WTC11 (cell line): ENCODE results near the gene OR2AJ1. TPM values are rescaled to one million over a fixed set of nuclear protein-coding genes. Genes with fewer than 3 reads are reported as not detected.

ENCODE experiments used
- ATAC-seq: fragments of 200-7000 bp; cut with Tn5 transposase; 2 replicates; pipeline ENCODE4 v1.10.0; 2021; ENCODE audit warnings: mild to moderate bottlenecking, moderate library complexity
- CTCF ChIA-PET: fragments of 300-600 bp; sonication (Branson Sonifier 250); formaldehyde crosslinking; loops from one replicate; lab custom pipeline; 2021; ENCODE audit warnings: antibody characterized with exemption; lab: Charles Lee
- POLR2A ChIA-PET: fragments of 350-600 bp; sonication (Branson Sonifier 250); formaldehyde crosslinking; loops from one replicate; lab custom pipeline; 2021; ENCODE audit warnings: antibody characterized with exemption; lab: Charles Lee
- DNase-seq: peaks from one replicate; pipeline ENCODE4 v3.0.0; 2021; ENCODE audit warnings: low spot score
- H3K27ac Mint-ChIP-seq: 2 replicates; pipeline ENCODE4 v1.8.0; 2021; ENCODE audit warnings: mixed read lengths
- H3K27me3 Mint-ChIP-seq: 2 replicates; pipeline ENCODE4 v1.8.0; 2021; ENCODE audit warnings: low read depth, mild to moderate bottlenecking, moderate library complexity, mixed read lengths
- H3K36me3 Mint-ChIP-seq: 2 replicates; pipeline ENCODE4 v1.8.0; 2021; ENCODE audit warnings: mixed read lengths
- H3K4me1 Mint-ChIP-seq: 2 replicates; pipeline ENCODE4 v1.8.0; 2022; ENCODE audit warnings: mixed read lengths
- H3K4me3 Mint-ChIP-seq: 2 replicates; pipeline ENCODE4 v1.8.0; 2021; ENCODE audit warnings: mild to moderate bottlenecking, moderate library complexity, mixed read lengths
- H3K9me3 Mint-ChIP-seq: 2 replicates; pipeline ENCODE4 v1.8.0; 2021; ENCODE audit warnings: mixed read lengths
- NFE2L1 ChIP-seq: sonication (generic); formaldehyde crosslinking; IDR thresholded peaks from 2 replicates; pipeline ENCODE4 v1.8.1; 2023; ENCODE audit warnings: missing genetic modification reagents
- NR1H2 ChIP-seq: sonication (generic); formaldehyde crosslinking; IDR thresholded peaks from 2 replicates; pipeline ENCODE4 v1.9.0; 2021; ENCODE audit warnings: mild to moderate bottlenecking, moderate library complexity, missing genetic modification reagents
- NR3C1 ChIP-seq: sonication (generic); formaldehyde crosslinking; conservative IDR thresholded peaks from 2 replicates; pipeline ENCODE4 v1.8.1; 2023; ENCODE audit warnings: low read depth, mild to moderate bottlenecking, missing genetic modification reagents
- ZBTB21 ChIP-seq: sonication (generic); formaldehyde crosslinking; IDR thresholded peaks from 2 replicates; pipeline ENCODE4 v1.8.1; 2023; ENCODE audit warnings: mild to moderate bottlenecking, missing genetic modification reagents, borderline replicate concordance
- ZNF219 ChIP-seq: sonication (generic); formaldehyde crosslinking; IDR thresholded peaks from 2 replicates; pipeline ENCODE4 v1.8.0; 2023; ENCODE audit warnings: missing genetic modification reagents, mild to moderate bottlenecking, borderline replicate concordance
- total RNA-seq: library from RNA; stranded (reverse); gene quantifications from 3 replicates; pipeline ENCODE4 v1.2.3, GENCODE V29; 2021
- TF ChIP-seq, protein P1 (sequence below): sonication (generic); formaldehyde crosslinking; IDR thresholded peaks from 2 replicates; pipeline ENCODE4 v1.8.1; 2022; ENCODE audit warnings: mild to moderate bottlenecking, moderate library complexity, missing genetic modification reagents
- TF ChIP-seq, protein P2 (sequence below): sonication (generic); formaldehyde crosslinking; IDR thresholded peaks from 2 replicates; pipeline ENCODE4 v1.8.1; 2022; ENCODE audit warnings: missing genetic modification reagents, borderline replicate concordance
- TF ChIP-seq, protein P3 (sequence below): fragments of 250-450 bp; sonication (Bioruptor Pico); IDR thresholded peaks from 2 replicates; pipeline ENCODE4 v1.8.0; 2021; ENCODE audit warnings: mild to moderate bottlenecking
- TF ChIP-seq, protein P4 (sequence below): fragments of 250-450 bp; sonication (Bioruptor Pico); IDR thresholded peaks from 2 replicates; pipeline ENCODE4 v2.1.2; 2022; ENCODE audit warnings: mild to moderate bottlenecking, moderate library complexity
- TF ChIP-seq, protein P5 (sequence below): fragments of 250-450 bp; sonication (Bioruptor Pico); IDR thresholded peaks from 2 replicates; pipeline ENCODE4 v1.9.0; 2021; ENCODE audit warnings: mild to moderate bottlenecking, borderline replicate concordance

Gene OR2AJ1
- total RNA-seq, 1 experiment from 2014 or later = not detected

DNA sequence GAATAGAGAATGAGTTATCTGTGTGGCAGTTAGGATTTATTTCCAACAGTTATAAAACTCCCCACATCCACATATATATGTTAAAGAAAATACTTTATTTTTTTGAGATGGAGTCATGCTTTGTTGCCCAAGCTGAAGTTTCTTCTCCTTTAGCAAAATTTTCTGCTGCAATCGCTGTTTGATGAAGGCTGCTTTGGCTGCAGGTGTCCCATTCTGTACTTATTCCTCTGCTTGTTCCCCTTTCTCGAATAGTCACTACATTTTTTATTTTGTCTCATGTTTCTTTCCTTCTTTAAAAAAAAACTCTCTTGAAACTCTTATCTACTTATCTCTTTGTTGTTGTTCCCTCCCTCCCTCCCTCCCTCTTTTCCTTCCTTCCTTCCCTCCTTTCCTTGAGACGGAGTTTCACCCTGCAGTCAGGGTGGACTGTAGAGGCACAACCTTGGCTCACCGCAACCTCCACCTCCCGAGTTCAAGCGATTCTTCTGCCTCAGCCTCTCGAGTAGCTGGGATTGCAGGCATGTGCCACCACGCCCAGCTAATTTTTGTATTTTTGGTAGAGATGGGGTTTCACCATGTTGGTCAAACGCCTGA, 18.7 kb upstream of the OR2AJ1 start (continued):
- TF ChIP-seq, protein P1, sequence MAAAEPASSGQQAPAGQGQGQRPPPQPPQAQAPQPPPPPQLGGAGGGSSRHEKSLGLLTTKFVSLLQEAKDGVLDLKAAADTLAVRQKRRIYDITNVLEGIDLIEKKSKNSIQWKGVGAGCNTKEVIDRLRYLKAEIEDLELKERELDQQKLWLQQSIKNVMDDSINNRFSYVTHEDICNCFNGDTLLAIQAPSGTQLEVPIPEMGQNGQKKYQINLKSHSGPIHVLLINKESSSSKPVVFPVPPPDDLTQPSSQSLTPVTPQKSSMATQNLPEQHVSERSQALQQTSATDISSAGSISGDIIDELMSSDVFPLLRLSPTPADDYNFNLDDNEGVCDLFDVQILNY (CRISPR knock-in tag) = no peak
- TF ChIP-seq ZNF219 = no peak
- TF ChIP-seq NFE2L1 (CRISPR knock-in tag) = no peak
- no peak for TF ChIP-seq ZBTB21 (CRISPR knock-in tag)
- TF ChIP-seq, protein P2, sequence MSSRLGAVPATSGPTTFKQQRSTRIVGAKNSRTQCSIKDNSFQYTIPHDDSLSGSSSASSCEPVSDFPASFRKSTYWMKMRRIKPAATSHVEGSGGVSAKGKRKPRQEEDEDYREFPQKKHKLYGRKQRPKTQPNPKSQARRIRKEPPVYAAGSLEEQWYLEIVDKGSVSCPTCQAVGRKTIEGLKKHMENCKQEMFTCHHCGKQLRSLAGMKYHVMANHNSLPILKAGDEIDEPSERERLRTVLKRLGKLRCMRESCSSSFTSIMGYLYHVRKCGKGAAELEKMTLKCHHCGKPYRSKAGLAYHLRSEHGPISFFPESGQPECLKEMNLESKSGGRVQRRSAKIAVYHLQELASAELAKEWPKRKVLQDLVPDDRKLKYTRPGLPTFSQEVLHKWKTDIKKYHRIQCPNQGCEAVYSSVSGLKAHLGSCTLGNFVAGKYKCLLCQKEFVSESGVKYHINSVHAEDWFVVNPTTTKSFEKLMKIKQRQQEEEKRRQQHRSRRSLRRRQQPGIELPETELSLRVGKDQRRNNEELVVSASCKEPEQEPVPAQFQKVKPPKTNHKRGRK (CRISPR knock-in tag) = no peak
- TF ChIP-seq, protein P3, sequence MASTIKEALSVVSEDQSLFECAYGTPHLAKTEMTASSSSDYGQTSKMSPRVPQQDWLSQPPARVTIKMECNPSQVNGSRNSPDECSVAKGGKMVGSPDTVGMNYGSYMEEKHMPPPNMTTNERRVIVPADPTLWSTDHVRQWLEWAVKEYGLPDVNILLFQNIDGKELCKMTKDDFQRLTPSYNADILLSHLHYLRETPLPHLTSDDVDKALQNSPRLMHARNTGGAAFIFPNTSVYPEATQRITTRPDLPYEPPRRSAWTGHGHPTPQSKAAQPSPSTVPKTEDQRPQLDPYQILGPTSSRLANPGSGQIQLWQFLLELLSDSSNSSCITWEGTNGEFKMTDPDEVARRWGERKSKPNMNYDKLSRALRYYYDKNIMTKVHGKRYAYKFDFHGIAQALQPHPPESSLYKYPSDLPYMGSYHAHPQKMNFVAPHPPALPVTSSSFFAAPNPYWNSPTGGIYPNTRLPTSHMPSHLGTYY (CRISPR knock-in tag) = no peak
- TF ChIP-seq, protein P4, sequence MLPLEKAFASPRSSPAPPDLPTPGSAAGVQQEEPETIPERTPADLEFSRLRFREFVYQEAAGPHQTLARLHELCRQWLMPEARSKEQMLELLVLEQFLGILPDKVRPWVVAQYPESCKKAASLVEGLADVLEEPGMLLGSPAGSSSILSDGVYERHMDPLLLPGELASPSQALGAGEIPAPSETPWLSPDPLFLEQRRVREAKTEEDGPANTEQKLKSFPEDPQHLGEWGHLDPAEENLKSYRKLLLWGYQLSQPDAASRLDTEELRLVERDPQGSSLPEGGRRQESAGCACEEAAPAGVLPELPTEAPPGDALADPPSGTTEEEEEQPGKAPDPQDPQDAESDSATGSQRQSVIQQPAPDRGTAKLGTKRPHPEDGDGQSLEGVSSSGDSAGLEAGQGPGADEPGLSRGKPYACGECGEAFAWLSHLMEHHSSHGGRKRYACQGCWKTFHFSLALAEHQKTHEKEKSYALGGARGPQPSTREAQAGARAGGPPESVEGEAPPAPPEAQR (CRISPR knock-in tag) = no peak
- TF ChIP-seq NR1H2 (CRISPR knock-in tag) = no peak
- TF ChIP-seq, protein P5, sequence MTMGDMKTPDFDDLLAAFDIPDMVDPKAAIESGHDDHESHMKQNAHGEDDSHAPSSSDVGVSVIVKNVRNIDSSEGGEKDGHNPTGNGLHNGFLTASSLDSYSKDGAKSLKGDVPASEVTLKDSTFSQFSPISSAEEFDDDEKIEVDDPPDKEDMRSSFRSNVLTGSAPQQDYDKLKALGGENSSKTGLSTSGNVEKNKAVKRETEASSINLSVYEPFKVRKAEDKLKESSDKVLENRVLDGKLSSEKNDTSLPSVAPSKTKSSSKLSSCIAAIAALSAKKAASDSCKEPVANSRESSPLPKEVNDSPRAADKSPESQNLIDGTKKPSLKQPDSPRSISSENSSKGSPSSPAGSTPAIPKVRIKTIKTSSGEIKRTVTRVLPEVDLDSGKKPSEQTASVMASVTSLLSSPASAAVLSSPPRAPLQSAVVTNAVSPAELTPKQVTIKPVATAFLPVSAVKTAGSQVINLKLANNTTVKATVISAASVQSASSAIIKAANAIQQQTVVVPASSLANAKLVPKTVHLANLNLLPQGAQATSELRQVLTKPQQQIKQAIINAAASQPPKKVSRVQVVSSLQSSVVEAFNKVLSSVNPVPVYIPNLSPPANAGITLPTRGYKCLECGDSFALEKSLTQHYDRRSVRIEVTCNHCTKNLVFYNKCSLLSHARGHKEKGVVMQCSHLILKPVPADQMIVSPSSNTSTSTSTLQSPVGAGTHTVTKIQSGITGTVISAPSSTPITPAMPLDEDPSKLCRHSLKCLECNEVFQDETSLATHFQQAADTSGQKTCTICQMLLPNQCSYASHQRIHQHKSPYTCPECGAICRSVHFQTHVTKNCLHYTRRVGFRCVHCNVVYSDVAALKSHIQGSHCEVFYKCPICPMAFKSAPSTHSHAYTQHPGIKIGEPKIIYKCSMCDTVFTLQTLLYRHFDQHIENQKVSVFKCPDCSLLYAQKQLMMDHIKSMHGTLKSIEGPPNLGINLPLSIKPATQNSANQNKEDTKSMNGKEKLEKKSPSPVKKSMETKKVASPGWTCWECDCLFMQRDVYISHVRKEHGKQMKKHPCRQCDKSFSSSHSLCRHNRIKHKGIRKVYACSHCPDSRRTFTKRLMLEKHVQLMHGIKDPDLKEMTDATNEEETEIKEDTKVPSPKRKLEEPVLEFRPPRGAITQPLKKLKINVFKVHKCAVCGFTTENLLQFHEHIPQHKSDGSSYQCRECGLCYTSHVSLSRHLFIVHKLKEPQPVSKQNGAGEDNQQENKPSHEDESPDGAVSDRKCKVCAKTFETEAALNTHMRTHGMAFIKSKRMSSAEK = no peak
- no peak for TF ChIP-seq NR3C1 (CRISPR knock-in tag)

DNA sequence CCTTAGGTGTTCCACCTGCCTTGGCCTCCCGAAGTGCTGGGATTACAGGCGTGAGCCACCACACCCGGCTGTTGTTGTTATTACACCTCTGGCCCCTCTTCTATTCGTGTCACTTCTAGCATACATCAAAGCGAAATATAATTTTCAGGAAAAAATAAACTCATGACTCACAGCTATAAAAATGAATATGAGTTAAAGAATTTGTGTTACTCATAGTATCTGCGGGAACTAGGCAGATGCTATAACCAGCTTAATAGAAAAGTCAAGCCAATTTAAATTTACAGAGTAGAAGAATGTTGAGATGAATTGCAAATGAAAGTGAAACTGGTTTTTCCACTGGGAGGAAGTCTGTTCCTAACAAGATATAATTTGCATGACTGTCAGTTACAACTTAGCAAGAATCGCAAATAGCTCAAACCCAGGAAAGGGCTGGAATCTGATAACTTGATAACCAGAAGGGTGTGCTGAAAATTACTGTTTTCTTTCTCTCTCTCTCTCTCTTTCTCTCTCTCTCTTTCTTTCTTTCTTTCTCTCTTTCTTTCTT, 18.1 kb upstream of the OR2AJ1 start:
- ATAC-seq (peak; percentile 79), DNase-seq (no peak)
- Mint-ChIP-seq H3K36me3 (peaks cover 66% of the 10 kb centered on the region), H3K27me3 (peaks cover 11% of the 10 kb centered on the region), H3K4me3 (0 out of 2 replicates have a peak overlapping the region, but pooled peaks have one; percentile 6), H3K4me1 (peaks cover 54% of the 10 kb centered on the region), H3K9me3 (peaks cover 73% of the 10 kb centered on the region), H3K27ac (peak overlapping the region; percentile 84)
- TF ChIP-seq, protein P2 (CRISPR knock-in tag) = peak; percentile 97
- no peak for TF ChIP-seq NFE2L1 (CRISPR knock-in tag)
- CTCF ChIA-PET = interaction anchor here (0.6 to 0.7 kb wide), 2 partner anchors 12 to 31 kb away, joined by 3 read pairs; no protein-coding TSS in a partner anchor
- POLR2A ChIA-PET = no interaction called here
